NCI-H82 treated with DMSO at 0.1 percent for 48 hours (cell line): Measurements from ENCODE around the gene RHEBL1.
A peak's percentile ranks its signal among the peaks of the same experiment; 100 is the strongest.
"Not testable (repeated sequence)": the region's sequence is repeated elsewhere in the genome, so short reads cannot be mapped to it uniquely, and the experiment has no call there.

Experiments
- DNase-seq: peaks from one replicate; lab custom pipeline; 2025; ENCODE audit not compliant: unreplicated experiment; lab: John Stamatoyannopoulos, UW

RHEBL1 gene

GRCh38 chr12:49089821-49090773 is 20.3 kb upstream of the RHEBL1 start:
- DNase-seq = no peak

GRCh38 chr12:49088932-49089330 is 19.2 kb upstream of the RHEBL1 start:
- DNase-seq = no peak

- DNase-seq = peak; percentile 98
Observed at GRCh38 chr12:49088150-49088931, 18.6 kb upstream of the RHEBL1 start.

GRCh38 chr12:49086116-49086515 is 16.3 kb upstream of the RHEBL1 start:
- DNase-seq = no peak

- DNase-seq = no peak
Observed at GRCh38 chr12:49084438-49084837, 14.7 kb upstream of the RHEBL1 start.

GRCh38 chr12:49079793-49080192 is 10.0 kb upstream of the RHEBL1 start:
- DNase-seq = no peak

- no peak for DNase-seq
Observed at GRCh38 chr12:49070971-49071370, 1.2 kb upstream of the RHEBL1 start.

GRCh38 chr12:49068879-49069506 is 786 bp downstream of the RHEBL1 start:
- DNase-seq = no peak

GRCh38 chr12:49066120-49066519 is 3.7 kb downstream of the RHEBL1 start:
- no peak for DNase-seq

- DNase-seq = no peak
Observed at GRCh38 chr12:49064767-49065152, 5.0 kb downstream of the RHEBL1 start.

GRCh38 chr12:49061916-49062315 is 7.9 kb downstream of the RHEBL1 start:
- not testable (repeated sequence) for DNase-seq

GRCh38 chr12:49061157-49061650 is 8.6 kb downstream of the RHEBL1 start:
- DNase-seq = no peak

- peak; percentile 83 for DNase-seq
Observed at GRCh38 chr12:49060237-49061156, 9.3 kb downstream of the RHEBL1 start, which contains the start of gene KMT2D. TSS of gene KMT2D (minus strand) at chr12:49060794. CDS start at chr12:49055324, 5,470 bp downstream.

GRCh38 chr12:49059299-49060171 is 10.2 kb downstream of the RHEBL1 start:
- no peak for DNase-seq

- DNase-seq = no peak
Observed at GRCh38 chr12:49059045-49059298, 10.8 kb downstream of the RHEBL1 start.

GRCh38 chr12:49058366-49059044 is 11.3 kb downstream of the RHEBL1 start:
- no peak for DNase-seq

- no peak for DNase-seq
Observed at GRCh38 chr12:49057888-49058287, 11.9 kb downstream of the RHEBL1 start.

GRCh38 chr12:49055978-49056754 is 13.6 kb downstream of the RHEBL1 start:
- DNase-seq = peak; percentile 34
